Measurements from ENCODE around the gene FAM13A. TPM values are rescaled to one million over a fixed set of nuclear protein-coding genes. Genes with fewer than 3 reads are reported as not detected.

FAM13A gene
- total RNA-seq, 4 donors from 2014 or later = 58.6 to 365 (median 71.2) TPM

GRCh38 chr4:88702782-88703181 is 354.2 kb downstream of the FAM13A start:
- Histone ChIP-seq H3K27me3 (no peaks in the 10 kb centered on the region), H3K4me1 (peaks cover 5% of the 10 kb centered on the region), H3K9me3 (no peaks in the 10 kb centered on the region), H3K4me3 (no peak overlapping the region), H3K27ac (no peak overlapping the region), H3K36me3 (peaks cover 37% of the 10 kb centered on the region)
- 93% methylated on average over 2 of the region's 2 CpGs for WGBS
- TF ChIP-seq POLR2A (IDR thresholded peaks at IDR 0.05) (no peak), POLR2AphosphoS5 (IDR thresholded peaks at IDR 0.05) (no peak), CTCF (IDR thresholded peaks at IDR 0.05) (no peak), EP300 (IDR thresholded peaks at IDR 0.05) (no peak)
- DNase-seq (ENCODE audit: low spot score in 2 of 2) = no peak

- 97% methylated on average over 7 of the region's 7 CpGs for WGBS
- no peak for TF ChIP-seq POLR2A (IDR thresholded peaks at IDR 0.05)
- TF ChIP-seq EP300 (IDR thresholded peaks at IDR 0.05) = no peak
- TF ChIP-seq CTCF (IDR thresholded peaks at IDR 0.05) = no peak
- no peak for TF ChIP-seq POLR2AphosphoS5 (IDR thresholded peaks at IDR 0.05)
- Histone ChIP-seq H3K9me3 (no peaks in the 10 kb centered on the region), H3K27ac (no peak overlapping the region), H3K36me3 (peaks cover 13% of the 10 kb centered on the region), H3K27me3 (no peaks in the 10 kb centered on the region), H3K4me1 (no peaks in the 10 kb centered on the region), H3K4me3 (no peak overlapping the region)
- no peak for DNase-seq (ENCODE audit: low spot score in 2 of 2)
Measured at GRCh38 chr4:88698519-88698918, 358.5 kb downstream of the FAM13A start.

- no peaks in the 10 kb centered on the region for H3K9me3 ChIP-seq
- H3K36me3 ChIP-seq = peaks cover 13% of the 10 kb centered on the region
- H3K27me3 ChIP-seq = no peaks in the 10 kb centered on the region
- TF ChIP-seq CTCF (IDR thresholded peaks at IDR 0.05) (no peak), POLR2AphosphoS5 (IDR thresholded peaks at IDR 0.05) (peak in 1 of 3 donors; percentile 48), EP300 (IDR thresholded peaks at IDR 0.05) (no peak), POLR2A (IDR thresholded peaks at IDR 0.05) (peak in 1 of 2 donors; percentile 19)
- WGBS = 56% methylated on average over 24 of the region's 40 CpGs
- peak within 1 kb of the TSS; percentile 56 for H3K4me3 ChIP-seq
- no peaks in the 10 kb centered on the region for H3K4me1 ChIP-seq
- peak; percentile 78 to 80 for DNase-seq (ENCODE audit: low spot score in 2 of 2)
- no peak within 1 kb of the TSS for H3K27ac ChIP-seq
Measured at GRCh38 chr4:88697588-88698329, 359.2 kb downstream of the FAM13A start, which contains the start of gene NAP1L5. Gene NAP1L5, minus strand, starts transcription at chr4:88697829. Its CDS starts 75 bp downstream, at chr4:88697754.

- WGBS = 53% methylated on average over 18 of the region's 18 CpGs
- H3K36me3 ChIP-seq = peaks cover 9% of the 10 kb centered on the region
- H3K4me1 ChIP-seq = no peaks in the 10 kb centered on the region
- no peaks in the 10 kb centered on the region for H3K9me3 ChIP-seq
- H3K27me3 ChIP-seq = no peaks in the 10 kb centered on the region
- no peak for DNase-seq (ENCODE audit: low spot score in 2 of 2)
- TF ChIP-seq POLR2A (IDR thresholded peaks at IDR 0.05) = no peak
- no peak for TF ChIP-seq EP300 (IDR thresholded peaks at IDR 0.05)
- TF ChIP-seq CTCF (IDR thresholded peaks at IDR 0.05) = no peak
- TF ChIP-seq POLR2AphosphoS5 (IDR thresholded peaks at IDR 0.05) = no peak
- no peak overlapping the region for H3K27ac ChIP-seq
- peak overlapping the region; percentile 56 for H3K4me3 ChIP-seq
Measured at GRCh38 chr4:88697141-88697540, 359.8 kb downstream of the FAM13A start.

- H3K27ac ChIP-seq = no peak overlapping the region
Measured at GRCh38 chr4:88696630-88697029, 360.4 kb downstream of the FAM13A start.

More at GRCh38 chr4:88696630-88697029, 360.4 kb downstream of the FAM13A start:
- Histone ChIP-seq H3K27me3 (no peaks in the 10 kb centered on the region), H3K4me3 (peak overlapping the region; percentile 56), H3K36me3 (peaks cover 8% of the 10 kb centered on the region), H3K9me3 (no peaks in the 10 kb centered on the region), H3K4me1 (no peaks in the 10 kb centered on the region)
- no peak for TF ChIP-seq EP300 (IDR thresholded peaks at IDR 0.05)
- no peak for TF ChIP-seq POLR2AphosphoS5 (IDR thresholded peaks at IDR 0.05)
- TF ChIP-seq POLR2A (IDR thresholded peaks at IDR 0.05) = no peak
- TF ChIP-seq CTCF (IDR thresholded peaks at IDR 0.05) = no peak
- 64% methylated on average over 7 of the region's 7 CpGs for WGBS
- no peak for DNase-seq (ENCODE audit: low spot score in 2 of 2)

Data from suprapubic skin (tissue), 4 donors.